BLaER1 (cell line): ENCODE results near the gene NUFIP2.
"Not testable (repeated sequence)": the region's sequence is repeated elsewhere in the genome, so short reads cannot be mapped to it uniquely, and the experiment has no call there.

Experiments
- H3K27ac ChIP-seq: shearing (Covaris generic); formaldehyde crosslinking; 2 replicates; pipeline ENCODE4 v1.8.1; 2022
- H3K27me3 ChIP-seq: shearing (Covaris generic); formaldehyde crosslinking; 2 replicates; pipeline ENCODE4 v1.8.1; 2022
- H3K36me3 ChIP-seq: shearing (Covaris generic); formaldehyde crosslinking; 2 replicates; pipeline ENCODE4 v1.8.1; 2022
- H3K4me1 ChIP-seq: shearing (Covaris generic); formaldehyde crosslinking; 2 replicates; pipeline ENCODE4 v1.8.1; 2022
- H3K4me2 ChIP-seq: shearing (Covaris generic); formaldehyde crosslinking; 2 replicates; pipeline ENCODE4 v1.8.1; 2022
- H3K4me3 ChIP-seq: shearing (Covaris generic); formaldehyde crosslinking; 2 replicates; pipeline ENCODE4 v1.8.1; 2022
- H3K9ac ChIP-seq: shearing (Covaris generic); formaldehyde crosslinking; 2 replicates; pipeline ENCODE4 v1.8.1; 2022
- H3K9me3 ChIP-seq: shearing (Covaris generic); formaldehyde crosslinking; 2 replicates; pipeline ENCODE4 v1.8.1; 2022
- H4K20me1 ChIP-seq: shearing (Covaris generic); formaldehyde crosslinking; 2 replicates; pipeline ENCODE4 v1.8.1; 2022
- Cebpa-rat ChIP-seq: shearing (Covaris generic); IDR thresholded peaks from 2 replicates; pipeline ENCODE4 v1.8.1; 2022

The NUFIP2 gene

DNA sequence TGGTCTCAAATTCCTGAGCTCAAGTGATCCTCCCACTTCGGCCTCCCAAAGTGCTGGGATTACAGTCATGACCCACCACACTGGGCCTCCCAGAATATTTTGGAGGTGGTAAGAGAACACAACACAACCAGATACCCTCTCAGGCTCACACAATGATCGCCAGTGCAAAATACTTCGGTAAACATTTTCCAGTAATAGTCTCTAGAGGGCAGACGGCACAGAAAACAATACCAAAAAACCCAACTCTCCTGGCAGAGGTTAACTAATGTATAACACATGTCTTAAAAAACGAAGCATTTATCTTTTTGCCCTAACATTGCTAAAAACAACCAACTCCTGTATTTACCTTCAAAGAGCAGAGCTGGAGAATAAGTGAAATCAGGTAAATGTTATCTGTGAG is 10.5 kb downstream of the NUFIP2 start:
- no peak overlapping the region for H3K4me3 ChIP-seq
- H3K27ac ChIP-seq, result no peak overlapping the region

DNA sequence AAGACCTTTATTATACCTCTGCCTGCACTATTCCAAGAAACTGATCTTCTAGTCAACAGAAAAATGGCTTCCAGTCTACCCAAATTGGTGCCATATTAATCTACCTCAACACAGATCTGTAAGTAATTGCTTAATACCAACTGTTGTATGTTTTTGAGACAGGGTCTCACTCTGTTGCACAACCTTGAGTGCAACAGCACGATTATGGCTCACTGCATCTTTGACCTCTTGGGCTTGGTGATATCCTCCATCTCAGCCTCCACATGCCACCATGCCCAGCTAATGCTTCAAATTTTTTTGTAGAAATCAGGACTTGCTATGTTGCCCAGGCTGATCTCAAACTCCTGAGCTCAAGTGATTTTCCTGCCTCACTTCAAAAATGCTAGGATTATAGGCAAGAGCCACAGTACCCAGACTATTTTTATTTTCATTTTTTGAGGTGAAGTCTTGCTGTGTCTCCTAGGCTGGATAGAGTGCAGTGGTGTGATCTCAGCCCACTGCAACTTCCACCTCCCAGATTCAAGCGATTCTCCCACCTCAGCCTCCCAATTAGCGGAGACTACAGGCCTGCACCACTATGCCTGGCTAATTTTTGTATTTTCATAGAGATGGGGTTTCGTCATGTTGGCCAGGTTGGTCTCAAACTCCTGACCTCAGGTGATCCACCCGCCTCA is 14.4 kb downstream of the NUFIP2 start:
- Histone ChIP-seq H3K4me2 (no peak overlapping the region), H3K4me1 (peaks cover 21% of the 10 kb centered on the region), H3K27ac (no peak overlapping the region), H3K27me3 (no peaks in the 10 kb centered on the region), H3K9me3 (peaks cover 46% of the 10 kb centered on the region), H3K9ac (no peak overlapping the region), H3K4me3 (no peak overlapping the region), H4K20me1 (peaks cover 100% of the 10 kb centered on the region), H3K36me3 (peaks cover 100% of the 10 kb centered on the region)
- TF ChIP-seq Cebpa-rat, result no peak

More for the DNA sequence above, 10.5 kb downstream of the NUFIP2 start:
- no peak overlapping the region for H3K4me2 ChIP-seq
- peaks cover 100% of the 10 kb centered on the region for H3K36me3 ChIP-seq
- peaks cover 27% of the 10 kb centered on the region for H3K4me1 ChIP-seq
- H3K9ac ChIP-seq, result no peak overlapping the region
- no peak for TF ChIP-seq Cebpa-rat
- H3K27me3 ChIP-seq, result no peaks in the 10 kb centered on the region
- peaks cover 44% of the 10 kb centered on the region for H3K9me3 ChIP-seq
- H4K20me1 ChIP-seq, result peaks cover 100% of the 10 kb centered on the region

DNA sequence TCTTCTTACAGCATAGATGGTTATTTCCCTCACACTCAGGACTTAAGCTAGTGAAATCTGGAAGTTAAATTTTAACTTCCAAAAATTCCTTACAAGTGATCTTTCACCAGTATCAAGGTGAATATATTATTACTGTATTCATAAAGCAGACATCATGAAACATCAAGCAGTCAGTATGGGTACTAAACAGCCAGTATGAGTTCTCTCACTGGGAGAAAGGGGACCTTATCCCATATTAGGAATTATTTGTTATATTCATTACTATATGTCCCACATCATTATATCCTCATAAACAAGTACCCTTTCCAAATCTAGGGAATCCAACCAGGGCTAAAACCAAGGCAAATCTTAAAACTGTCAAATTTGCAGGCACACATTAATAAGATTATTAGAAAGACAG is 15.3 kb downstream of the NUFIP2 start:
- no peak overlapping the region for H3K27ac ChIP-seq
- peaks cover 100% of the 10 kb centered on the region for H3K36me3 ChIP-seq
- peaks cover 16% of the 10 kb centered on the region for H3K4me1 ChIP-seq
- H3K9ac ChIP-seq, result no peak overlapping the region
- H3K27me3 ChIP-seq, result no peaks in the 10 kb centered on the region
- peaks cover 46% of the 10 kb centered on the region for H3K9me3 ChIP-seq
- H3K4me2 ChIP-seq, result no peak overlapping the region
- peaks cover 100% of the 10 kb centered on the region for H4K20me1 ChIP-seq
- H3K4me3 ChIP-seq, result no peak overlapping the region
- TF ChIP-seq Cebpa-rat, result no peak

DNA sequence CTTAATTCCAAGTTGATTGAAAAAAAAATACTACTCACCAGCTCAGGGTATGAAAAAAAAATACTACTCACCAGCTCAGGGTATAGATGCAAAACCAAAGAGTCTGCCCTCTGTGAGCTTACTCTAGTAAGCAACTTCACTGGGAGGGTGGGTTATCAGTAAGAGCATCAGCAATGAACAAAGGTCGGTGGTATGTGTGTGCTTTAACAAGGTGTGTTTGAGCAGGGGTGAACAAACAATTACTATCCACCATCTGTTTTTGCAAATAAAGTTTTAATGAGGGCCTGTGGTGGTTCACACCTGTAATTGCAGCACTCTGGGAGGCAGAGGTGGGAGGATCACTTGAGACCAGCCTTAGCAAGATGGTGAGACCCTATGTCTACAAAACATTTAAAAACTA is 20.0 kb downstream of the NUFIP2 start:
- Histone ChIP-seq H4K20me1 (peaks cover 100% of the 10 kb centered on the region), H3K36me3 (peaks cover 96% of the 10 kb centered on the region), H3K27ac (no peak overlapping the region), H3K4me2 (no peak overlapping the region), H3K9me3 (peaks cover 6% of the 10 kb centered on the region; the same call in 1 of the 2 replicates), H3K4me3 (no peak overlapping the region), H3K4me1 (peaks cover 7% of the 10 kb centered on the region; the same call in 1 of the 2 replicates), H3K9ac (no peak overlapping the region), H3K27me3 (no peaks in the 10 kb centered on the region)
- no peak for TF ChIP-seq Cebpa-rat

- peaks cover 95% of the 10 kb centered on the region for H3K36me3 ChIP-seq
Measured at GRCh38 chr17:29271980-29272379, 22.0 kb downstream of the NUFIP2 start.

DNA sequence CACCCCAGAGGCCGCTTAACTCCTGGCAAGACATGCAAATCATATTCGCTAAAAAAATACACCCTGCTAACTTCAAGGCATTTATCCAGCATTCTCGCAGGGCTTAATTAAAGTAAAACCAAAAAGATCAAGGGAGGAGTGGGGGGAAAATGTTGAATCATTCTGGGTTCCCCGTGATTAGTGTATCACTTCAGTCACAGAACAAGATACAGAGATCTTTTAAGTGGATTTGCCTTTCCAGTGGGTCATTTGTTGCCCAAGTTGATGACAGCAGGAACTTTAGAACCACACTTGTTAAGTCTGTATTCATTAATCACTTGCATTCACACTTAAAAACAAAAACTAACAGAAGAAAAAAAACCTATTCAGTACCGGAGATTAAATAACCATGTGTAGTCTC is 30.0 kb downstream of the NUFIP2 start:
- Histone ChIP-seq H3K27me3 (no peaks in the 10 kb centered on the region), H3K4me1 (no peaks in the 10 kb centered on the region), H3K9me3 (no peaks in the 10 kb centered on the region), H3K4me3 (no peak overlapping the region), H3K4me2 (no peak overlapping the region), H4K20me1 (peaks cover 100% of the 10 kb centered on the region), H3K36me3 (peaks cover 95% of the 10 kb centered on the region), H3K9ac (no peak overlapping the region), H3K27ac (no peak overlapping the region)
- no peak for TF ChIP-seq Cebpa-rat

More at GRCh38 chr17:29271980-29272379, 22.0 kb downstream of the NUFIP2 start:
- not testable (repeated sequence) for H3K9ac ChIP-seq, H3K9me3 ChIP-seq, H3K27me3 ChIP-seq, H3K4me2 ChIP-seq, H3K4me1 ChIP-seq, H3K27ac ChIP-seq, H3K4me3 ChIP-seq
- peaks cover 100% of the 10 kb centered on the region for H4K20me1 ChIP-seq

GRCh38 chr17:29257756-29258155 is 36.2 kb downstream of the NUFIP2 start:
- Histone ChIP-seq H3K27me3 (no peaks in the 10 kb centered on the region), H3K4me1 (no peaks in the 10 kb centered on the region), H3K4me2 (no peak overlapping the region), H3K36me3 (peaks cover 60% of the 10 kb centered on the region), H3K9me3 (no peaks in the 10 kb centered on the region), H3K27ac (no peak overlapping the region), H4K20me1 (peaks cover 84% of the 10 kb centered on the region), H3K4me3 (no peak overlapping the region), H3K9ac (no peak overlapping the region)
- no peak for TF ChIP-seq Cebpa-rat

GRCh38 chr17:29256735-29257466 is 37.0 kb downstream of the NUFIP2 start:
- H3K9me3 ChIP-seq, result no peaks in the 10 kb centered on the region
- no peak for TF ChIP-seq Cebpa-rat
- no peaks in the 10 kb centered on the region for H3K27me3 ChIP-seq
- no peak overlapping the region for H3K9ac ChIP-seq
- H4K20me1 ChIP-seq, result peaks cover 80% of the 10 kb centered on the region
- H3K4me3 ChIP-seq, result no peak overlapping the region
- H3K27ac ChIP-seq, result no peak overlapping the region
- H3K36me3 ChIP-seq, result peaks cover 51% of the 10 kb centered on the region
- peaks cover 5% of the 10 kb centered on the region for H3K4me1 ChIP-seq
- H3K4me2 ChIP-seq, result no peak overlapping the region

- no peaks in the 10 kb centered on the region for H3K9me3 ChIP-seq
- H3K4me2 ChIP-seq, result no peak overlapping the region
- TF ChIP-seq Cebpa-rat, result no peak
- H3K36me3 ChIP-seq, result peaks cover 44% of the 10 kb centered on the region
- H3K27ac ChIP-seq, result no peak overlapping the region
- no peak overlapping the region for H3K4me3 ChIP-seq
- H3K9ac ChIP-seq, result no peak overlapping the region
- peaks cover 11% of the 10 kb centered on the region for H3K4me1 ChIP-seq
- peaks cover 71% of the 10 kb centered on the region for H4K20me1 ChIP-seq
- no peaks in the 10 kb centered on the region for H3K27me3 ChIP-seq
Measured at GRCh38 chr17:29255926-29256522, 37.9 kb downstream of the NUFIP2 start.

DNA sequence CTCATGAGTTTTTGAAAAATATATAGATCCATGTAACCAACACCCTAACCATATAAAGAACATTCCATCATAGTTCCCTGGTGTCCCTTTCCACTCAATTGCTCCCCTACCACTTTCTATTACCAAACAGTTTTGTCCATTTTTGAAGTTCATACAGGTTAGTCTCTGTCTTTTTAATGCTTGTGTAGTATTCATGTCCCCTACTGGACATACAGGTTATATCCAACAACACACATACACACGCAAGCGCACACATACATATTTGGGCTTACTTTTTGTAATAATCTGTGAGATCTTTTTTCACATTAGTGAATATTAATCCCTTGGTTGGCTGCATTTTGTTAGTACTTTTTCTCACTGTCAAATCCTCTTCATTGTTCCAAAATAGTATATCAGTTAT is 40.9 kb downstream of the NUFIP2 start:
- Histone ChIP-seq H3K4me3 (no peak overlapping the region), H3K4me2 (no peak overlapping the region), H3K27me3 (no peaks in the 10 kb centered on the region), H4K20me1 (peaks cover 42% of the 10 kb centered on the region), H3K27ac (no peak overlapping the region), H3K9ac (no peak overlapping the region), H3K9me3 (no peaks in the 10 kb centered on the region), H3K4me1 (peaks cover 19% of the 10 kb centered on the region), H3K36me3 (peaks cover 16% of the 10 kb centered on the region)
- no peak for TF ChIP-seq Cebpa-rat
